Umbilical cord (tissue), 2 donors: ENCODE results near the gene OTOG. TPM values are rescaled to one million over a fixed set of nuclear protein-coding genes. Genes with fewer than 3 reads are reported as not detected.

Source experiments
- DNase-seq: peaks from one replicate; pipeline ENCODE4 v3.0.0-alpha.2; 2015; ENCODE audit warnings: low spot score
- total RNA-seq: library from RNA; depleted of rRNA; stranded (reverse); fragments of >200 nt; gene quantifications from one replicate; pipeline ENCODE4 v1.2.3, GENCODE V29; 2014; ENCODE audit warnings: low replicate concordance; ENCODE audit not compliant: insufficient read depth

OTOG gene
- total RNA-seq, 1 donor from 2014 or later: 0.48 TPM

DNA sequence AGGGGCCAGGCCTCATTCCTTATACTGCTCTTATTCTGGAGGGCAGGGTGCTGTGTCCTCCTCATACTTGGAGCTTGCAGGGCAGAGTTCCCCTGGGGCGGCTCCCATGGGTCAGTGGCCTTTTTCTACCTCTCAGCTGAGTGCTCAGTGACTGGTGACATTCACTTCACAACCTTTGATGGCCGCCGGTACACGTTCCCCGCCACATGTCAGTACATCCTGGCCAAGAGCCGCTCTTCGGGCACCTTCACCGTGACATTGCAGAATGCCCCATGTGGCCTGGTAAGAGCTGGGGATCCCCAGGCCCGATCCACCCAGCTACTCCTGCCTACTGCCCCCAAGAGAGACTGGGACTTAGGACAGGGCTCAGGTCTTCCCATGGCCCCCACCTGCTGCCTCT, 14.5 kb downstream of the OTOG start:
- DNase-seq: no peak

DNA sequence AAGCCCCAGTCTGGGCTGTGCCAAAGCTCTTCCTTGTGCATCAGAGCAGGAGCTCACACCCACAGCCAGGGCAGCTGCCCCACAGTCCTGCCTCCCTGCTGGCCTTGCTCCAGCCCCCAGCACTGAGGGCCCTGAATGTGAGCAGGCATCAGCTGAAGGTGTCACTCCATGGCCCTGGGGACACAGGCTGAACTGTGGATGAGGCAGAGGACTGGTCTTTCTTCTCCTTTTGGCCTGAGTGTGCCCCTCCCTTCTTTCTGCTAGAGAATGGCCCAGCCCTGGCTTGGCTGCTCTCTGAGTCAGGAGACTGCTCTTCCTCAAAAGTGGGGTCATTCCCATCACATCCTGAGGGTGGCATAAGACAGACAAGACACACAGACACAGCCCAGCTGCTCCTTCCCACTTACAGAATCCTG, 16.2 kb downstream of the OTOG start:
- DNase-seq: no peak

DNA sequence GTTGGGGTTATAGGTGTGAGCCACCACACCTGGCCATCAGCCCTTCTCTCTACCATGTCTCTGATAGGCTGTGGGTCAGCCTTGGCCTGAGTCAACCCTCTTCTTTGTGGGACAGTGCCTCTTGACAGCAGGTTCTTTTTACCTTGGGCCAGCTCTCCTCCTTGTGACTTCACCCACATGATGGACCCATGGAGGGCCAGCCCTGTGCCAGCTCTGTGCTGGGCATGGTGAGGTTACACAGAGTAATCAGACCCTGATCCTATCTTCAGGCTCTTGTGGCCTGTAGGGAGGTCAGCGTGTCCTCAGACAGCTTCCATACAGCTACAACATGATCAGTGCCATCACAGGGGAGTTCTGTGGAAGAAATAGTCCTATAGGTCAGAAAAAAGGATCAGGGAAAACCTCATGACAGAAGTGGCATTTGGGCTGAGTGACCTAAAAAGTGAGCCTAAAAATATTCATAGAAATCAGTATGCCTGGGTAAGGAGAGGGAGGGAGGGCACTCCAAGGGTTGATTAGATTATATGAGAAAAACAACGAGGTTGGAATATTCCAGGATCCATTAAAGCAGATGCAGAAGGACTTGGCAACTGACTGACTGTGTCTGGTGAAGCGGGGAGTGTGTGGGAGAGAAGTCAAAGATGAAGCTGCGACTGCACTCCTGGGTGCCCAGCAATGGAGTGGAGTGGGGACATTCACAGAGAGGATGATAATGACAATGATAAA, 17.1 kb downstream of the OTOG start:
- DNase-seq: no peak

DNA sequence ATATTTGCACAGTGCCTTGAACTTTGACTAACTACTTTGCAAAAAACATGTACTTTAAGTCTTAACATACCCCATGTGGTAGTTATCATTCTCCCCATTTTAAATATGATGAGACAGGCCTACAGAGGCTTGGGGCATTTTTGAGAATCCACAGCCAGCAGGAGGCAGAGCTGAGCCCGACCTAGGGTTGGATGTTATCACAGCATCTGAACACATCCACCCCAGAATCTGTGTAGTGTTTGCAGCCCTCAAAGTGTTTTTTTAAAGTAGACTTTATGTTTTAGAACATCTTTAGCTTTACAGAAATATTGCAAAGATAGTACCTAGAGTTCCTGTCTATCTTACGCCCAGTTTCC, 17.6 kb downstream of the OTOG start:
- no peak for DNase-seq

DNA sequence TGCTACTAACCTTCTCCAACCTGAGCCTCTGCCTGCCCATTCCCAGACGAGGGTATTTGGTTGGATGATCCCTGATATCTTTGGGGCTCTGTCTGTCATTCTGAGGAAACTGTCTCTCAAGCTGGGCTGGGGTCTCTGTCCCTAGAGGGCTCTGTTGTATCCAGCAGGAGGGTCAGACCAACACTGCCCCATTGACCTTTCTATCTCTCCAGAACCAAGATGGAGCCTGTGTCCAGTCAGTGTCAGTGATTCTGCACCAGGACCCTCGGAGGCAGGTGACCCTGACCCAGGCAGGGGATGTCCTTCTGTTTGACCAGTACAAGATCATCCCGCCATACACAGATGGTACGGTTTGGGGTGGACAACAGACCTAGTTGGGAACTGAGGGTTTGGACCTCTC, 21.9 kb downstream of the OTOG start:
- no peak for DNase-seq

DNA sequence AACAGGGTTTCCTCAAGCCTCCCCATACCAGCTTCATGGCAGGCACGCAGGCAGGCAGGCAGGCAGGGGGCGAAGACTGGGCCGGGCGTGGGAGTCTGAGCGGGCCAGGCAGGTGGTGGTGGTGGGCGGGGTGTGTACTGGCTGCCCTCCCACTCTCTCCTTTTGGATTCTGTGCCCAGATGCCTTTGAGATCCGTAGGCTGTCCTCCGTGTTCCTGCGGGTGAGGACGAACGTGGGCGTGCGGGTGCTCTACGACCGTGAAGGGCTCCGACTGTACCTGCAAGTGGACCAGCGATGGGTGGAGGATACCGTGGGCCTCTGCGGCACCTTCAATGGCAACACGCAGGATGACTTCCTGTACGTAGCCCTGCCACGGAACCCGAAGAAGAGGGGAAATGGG, 23.0 kb downstream of the OTOG start:
- no peak for DNase-seq

DNA sequence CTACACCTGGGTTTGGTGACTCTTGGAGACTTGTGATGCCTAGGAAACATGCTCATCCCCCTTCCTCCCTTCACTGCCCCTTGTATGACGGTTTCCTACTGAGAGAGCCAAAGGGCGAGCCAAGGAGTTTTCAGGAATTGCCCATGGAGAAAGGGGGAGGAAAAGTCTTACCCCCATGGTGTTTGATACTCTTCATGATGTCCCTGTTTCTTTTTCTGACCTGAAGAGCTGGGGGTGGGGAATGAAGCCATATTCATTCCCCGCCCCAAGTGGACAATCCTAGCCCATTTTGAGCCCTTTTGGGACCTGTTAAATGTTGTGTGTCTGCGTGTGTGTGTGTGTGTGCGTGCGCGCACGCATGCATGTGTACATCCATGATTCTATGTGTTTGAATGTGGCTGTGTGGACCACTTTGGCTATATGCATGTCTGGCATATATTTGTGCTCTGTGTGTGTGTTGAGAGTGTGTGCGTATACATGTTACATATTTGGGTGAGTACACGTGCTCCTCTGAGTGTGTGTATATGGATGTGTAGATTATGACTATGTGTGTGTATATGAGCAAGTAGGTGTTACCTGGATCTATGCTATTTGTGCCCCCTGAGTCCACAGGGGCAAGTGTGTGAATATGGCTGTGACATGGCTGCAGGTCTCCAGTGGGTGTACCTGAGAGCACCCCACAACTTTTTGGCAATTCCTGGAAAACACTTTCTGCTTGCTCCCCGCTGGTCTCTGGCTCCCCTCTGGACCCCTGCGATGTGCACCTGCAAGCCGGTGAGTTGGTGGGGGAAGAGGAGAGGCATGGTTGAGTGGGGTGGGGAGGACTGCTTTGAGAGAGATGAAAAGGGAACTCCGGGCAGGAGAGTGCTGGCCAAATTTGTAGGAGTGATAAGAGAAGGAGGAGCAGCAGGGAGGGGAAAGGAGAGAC, 24.6 kb downstream of the OTOG start:
- no peak for DNase-seq

DNA sequence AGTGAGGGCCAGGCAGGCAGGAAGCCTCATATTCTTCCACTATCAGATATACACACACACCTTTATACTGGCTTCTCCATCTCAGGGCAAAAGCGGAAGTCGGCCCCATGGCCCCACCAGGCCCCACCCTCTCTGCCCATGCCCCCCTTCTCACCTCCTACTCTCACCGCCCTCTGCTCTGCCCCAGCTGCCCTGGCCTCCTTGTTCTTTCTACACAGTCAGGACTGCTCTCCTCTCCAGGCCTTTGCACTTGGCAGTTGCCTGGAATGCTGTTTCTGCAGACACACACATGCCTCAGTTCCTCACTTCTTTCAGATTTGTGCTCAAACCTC, 25.3 kb downstream of the OTOG start:
- no peak for DNase-seq

DNA sequence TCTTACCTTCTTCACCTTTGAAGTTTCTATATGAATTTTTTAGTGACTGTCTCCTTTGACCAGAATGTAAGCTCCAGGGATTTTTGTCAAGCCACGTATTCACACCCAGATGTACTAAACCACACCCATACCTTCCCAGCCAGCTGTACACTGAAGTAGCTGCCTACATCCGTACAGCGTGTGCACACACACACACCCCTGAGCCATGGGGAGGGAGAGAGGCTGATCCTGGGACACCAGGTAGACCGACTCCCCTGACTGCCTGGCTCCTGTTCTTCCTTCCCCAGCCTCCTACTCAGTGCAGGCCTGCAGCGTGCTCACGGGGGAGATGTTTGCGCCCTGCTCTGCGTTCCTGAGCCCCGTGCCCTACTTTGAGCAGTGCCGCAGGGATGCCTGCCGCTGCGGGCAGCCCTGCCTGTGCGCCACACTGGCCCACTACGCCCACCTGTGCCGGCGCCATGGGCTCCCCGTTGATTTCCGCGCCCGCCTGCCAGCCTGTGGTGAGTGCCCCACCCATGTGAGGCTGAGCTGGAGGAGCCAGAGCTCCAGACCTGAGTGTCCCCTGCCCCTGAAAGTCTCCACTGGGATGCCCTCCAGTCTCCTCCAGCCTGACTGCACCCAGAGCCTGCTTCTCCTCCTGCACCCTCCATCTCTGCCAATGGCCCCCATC, 25.9 kb downstream of the OTOG start:
- no peak for DNase-seq

DNA sequence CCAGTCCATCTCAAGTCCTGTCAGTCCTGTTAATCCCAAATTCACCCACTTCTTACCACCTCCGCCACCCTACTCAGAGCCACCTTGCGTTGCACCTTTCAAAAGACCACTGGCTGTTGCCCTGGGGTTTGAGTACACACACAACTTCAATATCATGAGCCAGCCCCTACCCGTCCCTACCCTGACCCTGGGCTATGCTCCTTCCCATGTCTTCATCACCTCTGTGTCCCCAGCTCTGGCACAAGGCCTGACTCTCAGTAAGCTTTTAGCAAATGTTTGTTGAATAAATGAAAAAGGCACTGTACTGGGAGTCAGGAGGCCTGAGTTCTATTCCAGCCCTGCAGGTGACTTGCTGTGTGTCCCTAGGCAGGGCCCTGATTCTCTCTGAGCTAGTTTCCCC, 26.5 kb downstream of the OTOG start:
- DNase-seq: no peak

DNA sequence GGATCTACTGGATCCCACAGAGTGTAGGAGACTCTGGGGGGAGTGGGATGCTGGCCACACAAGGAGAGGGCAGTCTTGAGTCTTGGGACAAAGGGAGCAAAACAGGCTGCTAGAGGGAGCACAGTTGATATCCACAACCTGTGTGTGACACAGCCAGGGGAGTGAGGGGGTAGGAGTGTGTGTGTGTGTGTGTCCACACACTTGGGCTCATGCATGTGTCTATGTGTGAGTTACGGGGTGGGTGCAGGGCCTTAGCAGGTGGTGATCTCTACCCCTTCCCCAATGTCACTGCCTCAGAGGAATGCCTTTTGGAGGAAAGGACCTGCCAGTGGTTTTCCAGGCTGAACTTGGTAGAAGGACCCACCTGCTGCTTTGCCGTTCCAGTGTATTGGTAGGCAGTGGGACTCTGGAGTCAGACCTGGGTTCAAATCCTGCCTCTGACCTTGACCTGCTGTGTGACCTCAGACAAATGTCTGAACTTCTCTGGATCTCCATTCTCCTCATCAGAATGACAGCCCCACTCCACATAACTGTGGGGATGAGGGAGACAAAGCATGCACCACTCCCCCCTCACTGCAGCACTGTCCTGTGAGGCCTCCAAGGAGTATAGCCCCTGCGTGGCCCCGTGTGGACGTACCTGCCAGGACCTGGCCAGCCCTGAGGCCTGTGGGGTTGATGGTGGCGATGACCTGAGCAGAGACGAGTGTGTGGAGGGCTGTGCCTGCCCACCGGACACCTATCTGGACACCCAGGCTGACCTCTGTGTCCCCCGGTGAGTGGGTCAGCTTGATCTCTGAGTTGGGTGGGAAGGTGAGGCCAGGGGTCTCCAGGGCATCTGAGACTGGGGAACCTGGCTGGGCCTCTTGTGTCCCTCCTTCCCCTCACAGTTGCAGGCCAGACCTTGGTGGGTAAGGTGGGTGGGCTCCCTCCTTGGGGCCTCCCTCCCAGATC, 27.4 kb downstream of the OTOG start:
- DNase-seq: no peak

DNA sequence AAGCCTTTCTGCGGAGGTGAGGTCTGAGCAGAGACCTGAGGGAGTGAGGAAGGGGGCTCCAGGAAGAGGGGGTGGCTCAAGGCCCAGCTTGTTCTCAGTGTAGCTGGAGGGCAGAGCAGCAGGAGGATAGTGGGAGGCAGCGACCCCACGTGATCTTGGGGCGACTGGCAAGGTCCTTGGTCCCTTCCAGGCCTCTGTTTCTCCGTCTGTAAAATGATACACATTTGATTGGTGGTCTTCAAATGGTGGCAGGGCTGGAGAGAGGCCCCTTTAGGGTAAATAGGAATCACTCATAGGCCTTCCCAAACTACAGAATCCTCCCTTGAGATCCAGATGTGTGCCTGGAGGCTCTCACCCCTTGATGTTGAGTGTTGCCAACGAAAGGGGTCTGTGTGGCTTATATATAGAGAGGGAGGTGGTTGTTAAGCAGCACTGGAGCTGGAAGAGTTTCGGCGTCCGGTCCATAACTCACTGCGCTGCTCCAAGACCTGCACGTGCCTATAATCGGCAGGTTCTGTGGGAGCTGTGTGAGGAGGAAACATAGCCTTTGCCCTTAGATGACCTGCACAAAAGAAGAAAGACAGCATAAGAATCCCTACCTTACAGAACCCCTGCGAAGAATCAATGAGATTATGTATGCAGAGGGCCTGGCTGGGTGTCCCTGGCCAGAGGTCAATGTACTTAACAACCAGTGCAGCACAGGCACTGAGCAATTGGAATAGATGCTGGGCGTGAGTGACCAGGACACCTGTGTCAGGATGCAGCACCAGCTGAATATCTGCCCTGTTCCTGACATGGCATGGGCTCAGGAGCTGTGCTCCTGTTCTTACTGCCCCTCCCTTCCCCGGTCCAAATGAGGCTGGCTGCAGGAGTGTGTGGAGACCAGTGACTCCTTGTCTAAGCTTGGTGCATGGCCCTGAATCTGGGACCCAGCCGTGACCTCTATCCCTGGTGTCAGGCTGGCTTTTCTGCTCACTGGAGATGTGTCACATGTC, 28.7 kb downstream of the OTOG start:
- no peak for DNase-seq

DNA sequence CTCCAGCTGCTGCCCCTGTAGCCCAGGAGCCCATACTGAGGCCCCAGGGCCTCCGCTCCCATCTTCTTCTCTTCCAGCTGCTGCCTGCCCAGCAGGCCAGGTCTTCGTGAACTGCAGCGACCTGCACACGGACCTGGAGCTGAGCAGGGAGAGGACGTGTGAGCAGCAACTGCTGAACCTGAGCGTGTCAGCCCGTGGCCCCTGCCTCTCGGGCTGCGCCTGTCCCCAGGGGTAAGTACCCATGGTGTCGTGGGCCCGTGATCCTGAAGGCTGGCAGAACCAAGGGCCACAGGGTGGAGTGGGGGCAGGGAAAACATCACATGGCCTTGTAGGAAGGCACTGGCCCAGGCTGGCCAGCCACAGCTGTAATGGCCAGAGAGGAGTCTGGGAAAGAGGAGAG, 31.2 kb downstream of the OTOG start:
- DNase-seq: no peak

DNA sequence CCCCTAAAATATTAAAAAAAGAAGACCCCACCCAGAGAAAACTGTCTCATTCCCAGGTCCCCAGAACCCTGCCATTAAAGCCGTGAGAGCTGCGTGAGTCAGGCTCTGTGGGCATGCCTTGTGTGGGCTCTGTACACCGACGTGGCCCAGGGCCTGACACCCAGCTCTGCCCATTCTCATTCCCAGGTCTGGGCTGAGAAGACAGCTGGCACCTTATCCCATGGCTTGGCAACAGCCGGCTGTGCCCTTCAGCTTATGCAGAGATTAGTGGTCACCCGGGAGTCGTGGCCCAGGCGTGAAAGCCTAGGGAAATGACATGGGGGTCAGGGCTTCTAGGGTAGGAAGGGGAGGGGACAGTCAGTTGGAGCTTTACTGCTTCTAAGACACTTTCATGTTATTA, 31.9 kb downstream of the OTOG start:
- no peak for DNase-seq

DNA sequence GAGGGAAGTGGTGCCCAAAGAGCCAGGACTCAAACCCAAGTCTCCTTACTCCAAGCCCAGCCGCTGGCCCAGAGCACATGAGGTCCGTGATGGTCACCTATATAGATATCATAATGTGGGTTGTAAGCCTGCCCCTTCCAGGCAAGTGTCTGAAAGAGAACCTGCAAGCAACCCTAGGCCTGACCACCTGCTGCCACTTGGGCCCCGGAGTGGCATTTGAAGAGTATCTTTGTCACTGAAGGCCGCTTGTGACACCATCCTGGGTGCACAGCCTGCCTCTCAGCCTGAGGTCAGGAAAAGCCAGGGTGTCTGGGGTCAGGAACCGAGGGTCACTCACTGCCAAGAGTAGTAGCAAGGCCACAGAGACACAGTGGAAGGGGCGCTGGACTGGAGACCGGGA, 32.4 kb downstream of the OTOG start:
- no peak for DNase-seq

DNA sequence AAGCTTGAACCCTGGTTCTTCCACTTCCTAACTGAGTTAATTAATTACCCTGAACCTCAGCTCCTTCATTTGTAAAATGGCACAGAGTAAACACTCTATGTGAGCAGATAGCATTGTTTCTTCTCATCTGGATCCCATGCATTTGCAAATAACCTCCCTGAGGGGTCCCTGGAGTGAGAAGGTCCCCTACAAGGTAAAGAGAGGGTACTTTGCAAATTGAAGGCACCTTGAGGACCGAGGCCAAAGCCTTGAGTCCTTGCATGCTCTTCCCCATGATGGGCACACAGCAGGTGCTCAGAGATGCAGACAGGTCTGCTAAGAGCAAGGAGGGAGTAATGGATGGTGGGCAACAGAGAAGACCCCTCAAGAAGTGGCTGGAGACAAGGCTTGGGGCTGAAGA, 33.2 kb downstream of the OTOG start:
- no peak for DNase-seq

DNA sequence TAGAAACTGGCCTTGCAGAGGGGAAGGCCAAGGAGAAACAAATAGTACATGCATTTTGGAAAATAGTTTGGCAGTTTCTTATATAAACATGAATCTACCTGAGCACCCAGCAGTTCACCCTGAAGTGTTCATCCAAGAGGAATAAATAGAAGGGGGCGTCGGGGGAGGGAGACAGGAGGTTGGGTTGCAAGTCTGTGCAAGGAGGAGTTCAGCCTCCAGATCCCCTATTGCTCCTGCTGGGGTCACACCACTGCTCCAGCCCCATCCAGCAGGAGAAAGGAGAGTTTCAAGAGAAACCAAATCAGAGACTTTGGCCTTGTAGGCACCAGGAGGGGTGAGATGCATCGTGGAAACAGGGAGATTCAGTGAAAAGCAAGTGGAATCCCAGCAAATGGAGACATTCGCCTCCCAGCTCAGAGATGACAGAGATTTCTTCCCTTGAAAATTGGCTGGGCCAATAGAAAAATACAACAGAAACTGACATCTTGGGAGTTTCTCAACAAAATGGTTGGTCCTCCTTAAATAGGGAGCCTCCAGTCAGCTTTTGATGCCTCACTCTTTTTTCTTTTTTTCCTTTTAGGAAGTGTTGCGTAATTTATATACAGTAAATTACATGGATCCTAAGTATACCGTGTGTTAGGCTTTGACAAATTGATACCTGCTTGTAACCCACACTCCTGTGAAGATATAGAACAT, 34.1 kb downstream of the OTOG start:
- DNase-seq: no peak

DNA sequence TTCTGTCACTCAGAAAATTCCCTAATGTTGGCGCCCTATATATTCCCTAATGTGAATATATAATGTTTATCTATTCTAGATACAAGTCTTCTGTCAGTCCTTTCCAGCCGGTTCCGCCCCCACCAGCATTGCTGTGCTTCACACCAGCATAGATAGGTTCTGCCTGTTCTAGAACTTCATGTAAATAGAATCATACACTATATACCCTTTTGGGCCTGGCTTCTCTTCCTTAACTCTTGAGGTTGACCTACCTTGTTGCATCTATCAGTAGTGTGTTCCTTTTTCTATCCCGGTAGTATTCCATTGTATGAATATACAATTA, 34.6 kb downstream of the OTOG start:
- DNase-seq: no peak

DNA sequence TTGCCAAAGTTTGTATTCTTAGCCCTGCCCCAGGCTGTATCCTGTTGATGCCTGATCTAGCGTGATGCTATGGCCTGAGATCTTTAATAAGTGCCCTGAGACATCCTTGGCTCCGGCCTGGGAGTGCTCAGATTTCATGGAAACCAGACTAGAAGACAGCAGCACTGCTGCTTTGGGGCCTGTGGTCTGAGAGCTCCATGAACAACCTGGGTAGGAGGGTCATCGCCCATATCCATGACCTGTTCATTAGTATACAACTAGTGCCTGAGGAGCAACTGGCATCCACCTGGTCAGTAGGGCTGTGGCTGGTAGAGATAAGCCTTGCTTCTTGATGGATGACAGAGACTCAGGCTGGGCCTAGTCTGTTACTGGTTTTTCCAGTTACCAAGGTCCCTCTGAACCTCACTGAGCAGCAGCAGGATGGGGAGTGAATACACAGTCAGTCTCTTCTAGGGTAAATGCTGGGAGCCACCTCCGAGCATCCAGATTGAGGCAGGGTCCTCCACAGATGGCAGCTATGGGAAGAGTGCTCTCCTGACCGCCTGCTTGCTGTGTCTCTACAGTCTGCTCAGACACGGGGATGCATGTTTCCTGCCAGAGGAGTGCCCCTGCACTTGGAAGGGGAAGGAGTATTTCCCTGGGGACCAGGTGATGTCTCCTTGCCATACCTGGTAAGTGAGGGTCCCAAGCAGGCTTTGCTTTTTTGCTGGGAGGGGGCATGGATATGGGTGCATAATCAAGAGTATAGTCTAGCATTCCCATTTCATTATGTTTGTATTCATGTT, 39.0 kb downstream of the OTOG start:
- no peak for DNase-seq
